Osteocyte (in vitro differentiated cells): ENCODE results near the gene MIOX. TPM values are rescaled to one million over a fixed set of nuclear protein-coding genes. Genes with fewer than 3 reads are reported as not detected.

Experiments used
- DNase-seq: peaks from one replicate; pipeline ENCODE4 v3.0.0; 2021; ENCODE audit warnings: mixed read lengths; ENCODE audit not compliant: unreplicated experiment; ENCODE audit errors: extremely low spot score
- H3K27ac Mint-ChIP-seq: one replicate; pipeline ENCODE4 v1.8.0; 2021; ENCODE audit warnings: mild to moderate bottlenecking, mixed read lengths; ENCODE audit not compliant: unreplicated experiment
- H3K27me3 Mint-ChIP-seq: one replicate; pipeline ENCODE4 v1.8.0; 2021; ENCODE audit warnings: mixed read lengths; ENCODE audit not compliant: unreplicated experiment
- H3K36me3 Mint-ChIP-seq: one replicate; pipeline ENCODE4 v1.8.0; 2021; ENCODE audit warnings: mixed read lengths; ENCODE audit not compliant: unreplicated experiment
- H3K4me1 Mint-ChIP-seq: one replicate; pipeline ENCODE4 v1.8.0; 2021; ENCODE audit warnings: mixed read lengths; ENCODE audit not compliant: unreplicated experiment
- H3K4me3 Mint-ChIP-seq: one replicate; pipeline ENCODE4 v1.8.0; 2021; ENCODE audit warnings: mild to moderate bottlenecking, moderate library complexity, mixed read lengths; ENCODE audit not compliant: unreplicated experiment
- H3K9me3 Mint-ChIP-seq: one replicate; pipeline ENCODE4 v1.8.0; 2021; ENCODE audit warnings: mixed read lengths; ENCODE audit not compliant: unreplicated experiment
- total RNA-seq: library from RNA; stranded (reverse); gene quantifications from 2 replicates; pipeline ENCODE4 v1.2.1, GENCODE V29; 2021
- TF ChIP-seq, protein P1 (sequence below): fragments of 200-600 bp; sonication (generic); IDR thresholded peaks from 2 replicates; pipeline ENCODE4 v1.5.0; 2021; ENCODE audit warnings: antibody characterized with exemption, mild to moderate bottlenecking, moderate library complexity

Gene MIOX
- total RNA-seq, 1 donor from 2014 or later, result 1.5 TPM

DNA sequence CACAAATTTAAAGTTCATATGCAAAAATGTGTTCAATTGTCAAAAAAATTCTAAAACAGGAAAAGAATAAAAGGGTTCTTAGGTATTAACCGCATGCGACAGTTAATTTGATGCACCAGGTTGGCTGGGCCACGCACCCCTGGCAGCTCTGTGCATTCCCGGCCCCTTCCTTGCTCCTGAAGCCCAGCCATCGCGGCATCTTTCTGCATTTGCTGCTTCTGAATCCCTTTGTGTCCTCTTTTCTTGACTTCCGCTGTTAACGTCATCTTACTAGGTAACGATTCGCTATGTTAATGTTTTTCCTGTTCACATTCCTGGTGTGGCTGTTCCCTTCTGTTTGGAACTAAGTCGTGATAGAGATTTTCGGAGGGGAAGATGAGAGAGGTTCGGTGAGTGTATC, 51.1 kb downstream of the MIOX start:
- Mint-ChIP-seq H3K36me3 (no peaks in the 10 kb centered on the region), H3K4me3 (no peak overlapping the region), H3K27me3 (peaks cover 14% of the 10 kb centered on the region), H3K9me3 (no peaks in the 10 kb centered on the region), H3K4me1 (peaks cover 6% of the 10 kb centered on the region), H3K27ac (no peak overlapping the region)
- TF ChIP-seq, protein P1, sequence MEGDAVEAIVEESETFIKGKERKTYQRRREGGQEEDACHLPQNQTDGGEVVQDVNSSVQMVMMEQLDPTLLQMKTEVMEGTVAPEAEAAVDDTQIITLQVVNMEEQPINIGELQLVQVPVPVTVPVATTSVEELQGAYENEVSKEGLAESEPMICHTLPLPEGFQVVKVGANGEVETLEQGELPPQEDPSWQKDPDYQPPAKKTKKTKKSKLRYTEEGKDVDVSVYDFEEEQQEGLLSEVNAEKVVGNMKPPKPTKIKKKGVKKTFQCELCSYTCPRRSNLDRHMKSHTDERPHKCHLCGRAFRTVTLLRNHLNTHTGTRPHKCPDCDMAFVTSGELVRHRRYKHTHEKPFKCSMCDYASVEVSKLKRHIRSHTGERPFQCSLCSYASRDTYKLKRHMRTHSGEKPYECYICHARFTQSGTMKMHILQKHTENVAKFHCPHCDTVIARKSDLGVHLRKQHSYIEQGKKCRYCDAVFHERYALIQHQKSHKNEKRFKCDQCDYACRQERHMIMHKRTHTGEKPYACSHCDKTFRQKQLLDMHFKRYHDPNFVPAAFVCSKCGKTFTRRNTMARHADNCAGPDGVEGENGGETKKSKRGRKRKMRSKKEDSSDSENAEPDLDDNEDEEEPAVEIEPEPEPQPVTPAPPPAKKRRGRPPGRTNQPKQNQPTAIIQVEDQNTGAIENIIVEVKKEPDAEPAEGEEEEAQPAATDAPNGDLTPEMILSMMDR, result no peak
- no peak for DNase-seq

Other genes starting within 250 kb of the MIOX start
- gene TUBGCP6, start 241.8 kb upstream of the MIOX start, total RNA-seq, result 52.5 and 55.7 TPM in 2 replicates
- 37.7 and 38.3 TPM in 2 replicates for gene HDAC10, start 235.6 kb upstream of the MIOX start, total RNA-seq
- 24.8 and 27.3 TPM in 2 replicates for gene MAPK12, start 225.2 kb upstream of the MIOX start, total RNA-seq
- 6.4 and 6.9 TPM in 2 replicates for gene MAPK11, start 216.5 kb upstream of the MIOX start, total RNA-seq
- gene PLXNB2, start 179.2 kb upstream of the MIOX start, total RNA-seq, result 347 and 362 TPM in 2 replicates
- 10.4 and 10.8 TPM in 2 replicates for gene DENND6B, start 159.8 kb upstream of the MIOX start, total RNA-seq
- 62.4 and 62.6 TPM in 2 replicates for gene PPP6R2, start 143.5 kb upstream of the MIOX start, total RNA-seq
- gene SBF1, start 11.8 kb upstream of the MIOX start, total RNA-seq, result 96.5 and 110 TPM in 2 replicates
- gene ADM2, start 5.3 kb upstream of the MIOX start, total RNA-seq, result 20.6 and 21.1 TPM in 2 replicates
- gene LMF2, start 20.8 kb downstream of the MIOX start, total RNA-seq, result 107 and 108 TPM in 2 replicates
- gene NCAPH2, start 21.4 kb downstream of the MIOX start, total RNA-seq, result 46.3 and 47.0 TPM in 2 replicates
- 2.8 TPM in 1 of 2 replicates, not detected in the other for gene SCO2, start 38.7 kb downstream of the MIOX start, total RNA-seq
- gene TYMP, start 43.2 kb downstream of the MIOX start, total RNA-seq, result 9.0 and 10.8 TPM in 2 replicates
- gene KLHDC7B, start 59.0 kb downstream of the MIOX start, total RNA-seq, result 0.21 TPM in 1 of 2 replicates, not detected in the other
- not detected in 2 replicates for gene SYCE3, start 76.1 kb downstream of the MIOX start, total RNA-seq
- gene CPT1B, start 91.6 kb downstream of the MIOX start, total RNA-seq, result 49.8 and 60.7 TPM in 2 replicates
- gene CHKB, start 96.0 kb downstream of the MIOX start, total RNA-seq, result 75.4 and 79.9 TPM in 2 replicates
- 2.8 and 3.6 TPM in 2 replicates for gene MAPK8IP2, start 113.9 kb downstream of the MIOX start, total RNA-seq
- gene ARSA, start 141.3 kb downstream of the MIOX start, total RNA-seq, result 43.5 and 44.0 TPM in 2 replicates
- gene SHANK3, start 186.0 kb downstream of the MIOX start, total RNA-seq, result 4.7 and 4.8 TPM in 2 replicates